COLO668 (cell line): ENCODE results near the gene RPL5.

Experiments
- DNase-seq: peaks from one replicate; lab custom pipeline; 2025; ENCODE audit not compliant: unreplicated experiment; lab: John Stamatoyannopoulos, UW

RPL5 gene

GRCh38 chr1:92817986-92818764, 13.7 kb upstream of the RPL5 start:
- DNase-seq, result no peak

DNA sequence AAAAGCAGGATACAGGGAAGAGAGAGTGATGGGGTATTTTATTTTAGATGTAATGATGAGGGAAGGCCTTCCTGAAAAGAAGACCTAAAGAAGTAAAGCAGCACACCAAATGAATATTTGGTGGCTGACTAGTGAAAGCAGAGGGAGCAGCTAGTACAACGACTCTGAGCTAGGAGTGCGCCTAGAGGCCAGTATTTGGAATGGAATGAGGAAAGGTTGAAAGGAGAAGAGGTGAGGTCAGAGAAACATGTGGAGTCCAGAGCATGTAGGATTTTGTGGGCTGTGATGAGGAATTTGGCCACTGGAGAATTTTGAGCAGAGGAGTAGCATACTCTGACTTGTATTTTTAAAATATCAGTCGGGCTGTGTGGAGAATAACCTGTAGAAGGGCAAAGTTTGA, 11.8 kb upstream of the RPL5 start:
- DNase-seq, result no peak

GRCh38 chr1:92820551-92820950, 11.3 kb upstream of the RPL5 start:
- DNase-seq, result no peak

DNA sequence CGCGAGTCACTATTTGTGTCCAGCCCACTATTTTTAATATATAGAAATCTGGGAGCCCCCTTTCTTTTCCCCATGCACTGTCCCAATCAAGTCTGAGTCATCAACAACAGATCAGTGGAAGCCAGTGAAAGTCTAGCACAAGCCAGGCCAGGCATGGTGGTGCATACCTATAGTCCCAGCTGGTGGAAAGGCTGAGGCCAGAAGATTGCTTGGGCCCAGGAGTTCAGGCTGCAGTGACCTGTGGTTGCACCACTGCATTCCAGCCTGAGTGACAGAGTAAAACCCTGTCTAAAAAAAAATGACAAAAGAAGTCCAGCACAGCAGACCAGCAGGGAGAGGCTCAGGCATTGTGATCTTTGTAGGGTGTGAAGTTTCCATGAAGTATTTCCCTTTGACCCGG, 9.0 kb upstream of the RPL5 start:
- no peak for DNase-seq

GRCh38 chr1:92826792-92827191, 5.0 kb upstream of the RPL5 start:
- no peak for DNase-seq

GRCh38 chr1:92831368-92831761, 475 bp upstream of the RPL5 start:
- no peak for DNase-seq

DNA sequence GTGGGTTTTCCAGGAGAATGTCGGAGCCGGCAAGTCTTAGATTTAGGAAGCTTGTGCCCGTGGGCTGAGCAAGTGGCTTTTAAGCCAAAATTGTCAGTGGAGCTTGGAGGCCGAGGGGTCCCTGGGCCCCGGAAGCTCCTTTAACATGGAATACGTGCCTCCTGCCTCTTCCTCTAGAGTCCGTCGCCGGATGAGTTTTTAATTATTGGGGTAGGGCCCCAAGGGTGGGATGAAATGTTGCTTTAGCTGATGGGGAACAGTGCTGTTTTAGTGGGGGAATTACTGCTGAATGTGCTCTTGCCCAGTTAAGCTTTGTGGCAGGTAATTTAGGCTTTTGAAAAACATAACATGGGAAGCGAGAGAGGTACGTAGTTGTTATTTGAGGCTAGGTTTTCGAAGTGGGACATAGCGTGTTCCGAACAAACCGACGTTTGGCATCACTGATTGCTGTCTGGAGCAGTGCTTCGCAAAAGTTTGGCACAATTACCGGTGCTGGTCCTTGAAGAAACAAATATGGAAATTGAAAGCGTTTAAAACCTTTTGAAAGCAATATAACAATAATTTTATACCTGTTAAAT, 786 bp downstream of the RPL5 start:
- no peak for DNase-seq

- no peak for DNase-seq
Measured at GRCh38 chr1:92833840-92834239, 2.0 kb downstream of the RPL5 start.

DNA sequence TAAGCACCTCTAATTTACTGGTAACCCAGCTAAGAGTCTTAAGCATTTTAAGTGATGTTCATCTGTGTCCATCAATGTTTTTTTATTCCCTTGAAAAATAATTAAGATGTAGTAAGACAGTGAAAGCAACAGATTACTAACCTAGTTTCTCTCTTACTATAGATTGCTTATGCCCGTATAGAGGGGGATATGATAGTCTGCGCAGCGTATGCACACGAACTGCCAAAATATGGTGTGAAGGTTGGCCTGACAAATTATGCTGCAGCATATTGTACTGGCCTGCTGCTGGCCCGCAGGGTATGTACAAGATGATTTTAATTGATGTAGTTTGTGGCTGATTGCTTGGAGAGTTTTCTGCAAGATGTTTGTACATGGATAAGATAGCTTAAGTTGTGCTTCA, 2.8 kb downstream of the RPL5 start:
- no peak for DNase-seq

- no peak for DNase-seq
Measured at GRCh38 chr1:92837062-92837461, 5.2 kb downstream of the RPL5 start.

- DNase-seq, result no peak
Measured at GRCh38 chr1:92838519-92838918, 6.7 kb downstream of the RPL5 start.

DNA sequence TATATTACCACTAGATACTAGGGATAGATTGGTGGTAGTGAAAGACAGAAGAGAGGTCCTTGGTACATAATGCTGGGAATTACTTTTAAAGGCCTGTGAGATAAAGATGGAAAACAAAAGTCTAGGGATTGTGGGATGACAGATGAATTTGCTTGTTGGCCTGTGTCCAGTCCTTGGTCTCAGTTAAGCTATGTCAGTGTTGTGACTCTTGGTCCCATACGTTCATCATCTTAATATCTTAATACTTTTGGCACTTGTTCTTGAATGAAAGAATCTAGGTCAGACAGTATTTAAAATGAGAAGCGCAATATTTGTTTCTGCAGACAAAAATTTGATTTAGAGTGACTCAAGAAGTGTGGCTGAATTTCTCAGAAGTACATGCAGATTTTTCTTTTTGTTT, 7.6 kb downstream of the RPL5 start:
- DNase-seq, result no peak

GRCh38 chr1:92840600-92840999, 8.8 kb downstream of the RPL5 start:
- no peak for DNase-seq

DNA sequence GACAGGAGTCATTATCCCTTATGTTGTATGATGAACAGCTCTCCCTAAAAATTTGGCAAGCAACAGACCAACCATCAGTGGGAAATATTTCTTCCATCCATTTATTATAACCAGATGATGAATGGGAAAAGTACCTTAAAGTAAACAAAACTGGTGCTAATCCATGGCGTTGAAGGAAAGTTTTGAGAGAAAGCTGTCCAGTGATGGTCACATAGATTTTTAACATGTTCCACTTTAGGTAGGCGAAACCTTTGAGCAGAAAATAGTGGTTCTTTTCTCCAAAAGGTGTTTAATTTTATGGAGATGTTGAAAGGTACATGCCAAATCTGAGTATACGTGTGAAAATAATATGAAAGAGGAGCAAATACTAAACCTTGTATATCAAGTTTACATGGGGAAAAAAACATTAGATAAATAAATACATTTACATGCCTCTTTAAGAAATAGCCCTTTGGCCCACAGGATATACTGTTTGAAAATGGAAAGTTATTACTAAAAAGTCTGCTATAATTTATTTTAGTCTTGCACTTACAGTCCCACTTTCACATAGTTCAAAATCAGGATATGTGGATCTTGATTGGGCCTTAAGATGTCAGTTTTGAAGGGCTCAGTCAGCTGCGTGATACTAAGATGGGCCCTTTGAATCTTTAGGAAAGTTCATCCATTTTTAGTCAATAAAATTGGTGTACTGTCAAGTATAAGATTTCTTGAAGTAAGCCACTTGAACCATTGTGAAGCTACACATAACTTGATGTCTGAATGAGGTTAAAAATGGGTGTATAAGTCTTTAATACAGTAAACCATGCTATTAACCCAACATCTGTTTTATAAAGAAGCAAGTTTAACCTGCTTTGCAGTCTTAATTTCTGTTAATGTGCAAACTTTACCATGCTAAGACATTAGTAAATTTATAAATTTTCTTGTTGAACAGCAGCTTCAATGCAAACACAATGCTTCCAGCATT, 10.5 kb downstream of the RPL5 start:
- DNase-seq, result no peak

DNA sequence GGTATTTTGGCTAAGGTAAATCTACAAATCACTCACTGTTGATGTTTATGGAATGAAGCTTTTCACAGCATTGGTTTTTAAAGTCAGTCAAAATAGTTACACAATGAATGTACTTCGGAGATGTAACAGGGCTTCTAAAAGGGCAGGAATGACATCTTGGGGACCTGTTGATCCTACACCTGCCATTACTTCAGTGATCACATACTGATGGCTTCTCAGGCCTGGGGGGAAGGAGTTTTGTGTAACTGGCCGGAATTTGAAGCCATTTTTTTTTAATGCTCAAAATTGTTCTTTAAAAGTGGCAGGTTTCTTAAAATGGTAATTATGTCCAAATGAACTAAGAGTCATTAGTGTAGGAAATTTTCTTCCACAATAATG, 11.2 kb downstream of the RPL5 start:
- no peak for DNase-seq

DNA sequence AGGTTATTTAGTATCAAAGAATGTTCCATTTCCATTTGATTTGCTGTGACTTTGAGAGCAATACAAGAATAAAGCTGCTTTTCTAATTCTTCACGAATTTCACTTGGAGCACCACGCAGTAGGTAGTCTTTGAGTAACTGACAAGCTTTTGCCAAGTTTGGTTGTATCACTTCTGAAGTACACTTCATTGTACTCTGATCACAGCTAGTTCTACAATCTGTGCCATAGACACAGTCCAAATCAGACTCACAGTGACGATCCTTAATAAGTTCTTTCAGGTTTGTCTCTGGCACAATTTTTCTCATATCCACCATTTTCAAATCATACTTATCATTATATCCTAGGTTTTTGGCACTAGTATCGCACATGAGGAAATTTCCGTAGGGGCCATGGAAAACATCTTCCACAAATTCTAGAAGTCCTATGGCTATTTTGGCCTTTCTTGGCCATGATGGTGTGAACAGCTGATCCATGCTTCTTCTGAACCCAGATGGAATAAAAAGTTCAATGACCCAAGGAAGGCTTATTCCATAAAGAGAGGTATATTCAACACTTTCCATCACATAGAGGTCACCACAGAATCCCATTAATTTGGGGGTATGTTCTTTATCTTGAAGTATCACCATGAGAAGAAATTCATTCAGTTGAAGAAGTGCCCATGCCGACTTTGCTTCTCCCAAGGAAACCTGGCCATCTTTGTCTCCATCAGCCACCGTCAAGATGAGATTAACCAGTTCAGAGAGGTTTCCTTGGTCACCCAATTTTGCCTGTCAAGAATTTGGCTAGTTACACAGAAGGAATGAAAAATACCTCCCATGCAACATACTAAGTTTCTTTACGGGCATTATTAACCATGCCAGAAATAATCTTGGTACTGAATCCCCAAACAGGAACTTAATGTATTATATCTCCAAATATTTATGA, 11.9 kb downstream of the RPL5 start:
- DNase-seq, result no peak

GRCh38 chr1:92844439-92844838, 12.6 kb downstream of the RPL5 start:
- no peak for DNase-seq

GRCh38 chr1:92845908-92846307, 14.1 kb downstream of the RPL5 start:
- no peak for DNase-seq

- DNase-seq, result no peak
Measured at GRCh38 chr1:92848201-92848600, 16.4 kb downstream of the RPL5 start.

DNA sequence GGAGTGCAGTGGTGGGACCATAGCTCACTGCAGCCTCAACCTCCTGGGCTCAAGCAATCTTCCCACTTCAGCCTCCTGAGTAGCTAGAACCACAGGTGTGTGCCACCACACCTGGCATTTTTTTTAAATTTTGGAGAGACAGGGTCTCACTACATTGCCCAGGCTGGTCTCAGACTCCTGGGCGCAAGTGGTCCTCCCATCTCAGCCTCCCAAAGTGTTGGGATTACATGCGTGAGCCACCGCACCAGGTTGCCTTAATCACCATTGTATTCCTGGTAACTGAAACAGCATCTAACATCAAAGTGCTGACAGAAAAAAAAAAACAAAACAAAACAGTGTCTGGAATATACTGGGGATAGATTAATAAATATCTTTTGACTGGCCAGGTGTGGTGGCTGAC, 18.2 kb downstream of the RPL5 start:
- no peak for DNase-seq

GRCh38 chr1:92851729-92852128, 19.9 kb downstream of the RPL5 start:
- no peak for DNase-seq
